MM.1S (cell line): ENCODE results near the gene YIPF6.

Source experiments
- DNase-seq: peaks from one replicate; pipeline ENCODE4 v3.0.0-alpha.2; 2015
- H2AFZ ChIP-seq: fragments of 300-600 bp; sonication (generic); 2 replicates; pipeline ENCODE4 v1.6.0; 2016; ENCODE audit warnings: antibody characterized with exemption, low read length
- H3F3A ChIP-seq: fragments of 300-600 bp; sonication (generic); 2 replicates; pipeline ENCODE4 v1.6.1; 2016; ENCODE audit warnings: mild to moderate bottlenecking, antibody characterized with exemption, low read length, moderate library complexity, mixed read lengths; ENCODE audit not compliant: insufficient read depth
- H3K27ac ChIP-seq: fragments of 300-600 bp; sonication (generic); 2 replicates; pipeline ENCODE4 v1.5.1; 2016; ENCODE audit warnings: mild to moderate bottlenecking, low read length
- H3K27me3 ChIP-seq: fragments of 300-600 bp; sonication (generic); replicated peaks from 2 replicates; pipeline ENCODE4 v1.6.0; 2016; ENCODE audit warnings: low read length; ENCODE audit not compliant: insufficient read depth
- H3K36me3 ChIP-seq: fragments of 300-600 bp; sonication (generic); replicated peaks from 2 replicates; pipeline ENCODE4 v1.6.1; 2016; ENCODE audit warnings: mild to moderate bottlenecking, low read length, mixed read lengths; ENCODE audit not compliant: insufficient read depth
- H3K4me1 ChIP-seq: fragments of 300-600 bp; sonication (generic); 2 replicates; pipeline ENCODE4 v1.6.1; 2016; ENCODE audit warnings: low read length, mixed read lengths
- H3K4me2 ChIP-seq: fragments of 300-600 bp; sonication (generic); 2 replicates; pipeline ENCODE4 v1.6.0; 2016; ENCODE audit warnings: low read depth, low read length
- H3K4me3 ChIP-seq: fragments of 300-600 bp; sonication (generic); 2 replicates; pipeline ENCODE4 v1.5.1; 2016; ENCODE audit warnings: low read length, mixed read lengths
- H3K79me2 ChIP-seq: fragments of 300-600 bp; sonication (generic); 2 replicates; pipeline ENCODE4 v1.6.1; 2016; ENCODE audit warnings: mixed run types, low read length, mixed read lengths
- H3K9ac ChIP-seq: fragments of 300-600 bp; sonication (generic); 2 replicates; pipeline ENCODE4 v1.6.1; 2016; ENCODE audit warnings: low read length, mixed read lengths
- H3K9me2 ChIP-seq: fragments of 300-600 bp; sonication (generic); replicated peaks from 2 replicates; pipeline ENCODE4 v1.6.1; 2016; ENCODE audit warnings: mild to moderate bottlenecking, low read length, mixed read lengths; ENCODE audit not compliant: insufficient read depth
- H3K9me3 ChIP-seq: fragments of 300-600 bp; sonication (generic); replicated peaks from 2 replicates; pipeline ENCODE4 v1.6.1; 2016; ENCODE audit warnings: mild to moderate bottlenecking, low read length, mixed read lengths; ENCODE audit not compliant: insufficient read depth
- H4K20me1 ChIP-seq: fragments of 300-600 bp; sonication (generic); 2 replicates; pipeline ENCODE4 v1.6.1; 2016; ENCODE audit warnings: mild to moderate bottlenecking, low read length, moderate library complexity, mixed read lengths; ENCODE audit not compliant: insufficient read depth
- CTCF ChIP-seq: fragments of 300-600 bp; sonication (generic); IDR thresholded peaks from 2 replicates; pipeline ENCODE4 v1.5.1; 2016; ENCODE audit warnings: antibody characterized with exemption, low read length, mixed read lengths
- EZH2 ChIP-seq: fragments of 300-600 bp; sonication (generic); optimal IDR thresholded peaks from 2 replicates; pipeline ENCODE3; 2017; ENCODE audit warnings: low read depth, mild to moderate bottlenecking, antibody characterized with exemption, low read length, mixed read lengths
- EZH2phosphoT487 ChIP-seq: fragments of 300-600 bp; sonication (generic); IDR thresholded peaks from 2 replicates; pipeline ENCODE4 v1.6.1; 2018; ENCODE audit warnings: antibody characterized with exemption, low read length

Gene YIPF6

GRCh38 chrX:68455151-68455510, 43.7 kb upstream of the YIPF6 start:
- H3K27me3 ChIP-seq: no peaks in the 10 kb centered on the region
- TF ChIP-seq CTCF: no peak
- no peak for TF ChIP-seq EZH2
- TF ChIP-seq EZH2phosphoT487: no peak
- no peak overlapping the region for H2AFZ ChIP-seq
- no peaks in the 10 kb centered on the region for H3K9me3 ChIP-seq
- H3F3A ChIP-seq: no peaks in the 10 kb centered on the region
- no peak for DNase-seq
- H3K4me2 ChIP-seq: no peak overlapping the region
- no peak overlapping the region for H3K4me3 ChIP-seq
- no peaks in the 10 kb centered on the region for H3K36me3 ChIP-seq
- H3K9ac ChIP-seq: no peak overlapping the region
- H4K20me1 ChIP-seq: no peaks in the 10 kb centered on the region
- no peaks in the 10 kb centered on the region for H3K79me2 ChIP-seq
- H3K9me2 ChIP-seq: no peaks in the 10 kb centered on the region
- no peak overlapping the region for H3K27ac ChIP-seq
- H3K4me1 ChIP-seq: no peaks in the 10 kb centered on the region

GRCh38 chrX:68461093-68461492, 37.8 kb upstream of the YIPF6 start:
- H3K4me3 ChIP-seq: no peak overlapping the region
- no peaks in the 10 kb centered on the region for H3K9me3 ChIP-seq
- no peaks in the 10 kb centered on the region for H3K27me3 ChIP-seq
- no peak overlapping the region for H3K27ac ChIP-seq
- H3K9ac ChIP-seq: no peak overlapping the region
- H3K79me2 ChIP-seq: no peaks in the 10 kb centered on the region
- no peak for TF ChIP-seq EZH2
- no peak for TF ChIP-seq CTCF
- TF ChIP-seq EZH2phosphoT487: no peak
- no peaks in the 10 kb centered on the region for H3K9me2 ChIP-seq
- H3F3A ChIP-seq: no peaks in the 10 kb centered on the region
- no peaks in the 10 kb centered on the region for H3K4me1 ChIP-seq
- H3K36me3 ChIP-seq: no peaks in the 10 kb centered on the region
- peak overlapping the region; percentile 8; the same call in 1 of the 2 replicates for H3K4me2 ChIP-seq
- 0 out of 2 replicates have a peak overlapping the region, but pooled peaks have one; percentile 20 for H2AFZ ChIP-seq
- H4K20me1 ChIP-seq: no peaks in the 10 kb centered on the region
- DNase-seq: peak; percentile 26

- TF ChIP-seq EZH2phosphoT487: no peak
- no peak for TF ChIP-seq CTCF
- no peak for TF ChIP-seq EZH2
Observed at GRCh38 chrX:68461576-68461975, 37.3 kb upstream of the YIPF6 start.

More at GRCh38 chrX:68461576-68461975, 37.3 kb upstream of the YIPF6 start:
- Histone ChIP-seq H4K20me1 (no peaks in the 10 kb centered on the region), H3K27me3 (no peaks in the 10 kb centered on the region), H3K9me3 (no peaks in the 10 kb centered on the region), H3K4me1 (no peaks in the 10 kb centered on the region), H2AFZ (no peak overlapping the region), H3K27ac (no peak overlapping the region), H3K4me2 (peak overlapping the region; percentile 8; the same call in 1 of the 2 replicates), H3F3A (no peaks in the 10 kb centered on the region), H3K4me3 (no peak overlapping the region), H3K79me2 (no peaks in the 10 kb centered on the region), H3K36me3 (no peaks in the 10 kb centered on the region), H3K9ac (no peak overlapping the region), H3K9me2 (no peaks in the 10 kb centered on the region)
- no peak for DNase-seq
